HG02970 (cell line): ENCODE data around the gene TRAPPC5.

Experiments used
- ATAC-seq: cut with Tn5 transposase; IDR thresholded peaks from one replicate; pipeline ENCODE4 v1.9.1; 2021; ENCODE audit warnings: mild to moderate bottlenecking, moderate library complexity, moderate number of reproducible peaks; ENCODE audit not compliant: unreplicated experiment, low FRiP score

Gene TRAPPC5

GRCh38 chr19:7698583-7698982 lies 17.9 kb downstream of the TRAPPC5 start:
- no peak for ATAC-seq

- no peak for ATAC-seq
Observed at GRCh38 chr19:7699003-7699402, 18.4 kb downstream of the TRAPPC5 start.

DNA sequence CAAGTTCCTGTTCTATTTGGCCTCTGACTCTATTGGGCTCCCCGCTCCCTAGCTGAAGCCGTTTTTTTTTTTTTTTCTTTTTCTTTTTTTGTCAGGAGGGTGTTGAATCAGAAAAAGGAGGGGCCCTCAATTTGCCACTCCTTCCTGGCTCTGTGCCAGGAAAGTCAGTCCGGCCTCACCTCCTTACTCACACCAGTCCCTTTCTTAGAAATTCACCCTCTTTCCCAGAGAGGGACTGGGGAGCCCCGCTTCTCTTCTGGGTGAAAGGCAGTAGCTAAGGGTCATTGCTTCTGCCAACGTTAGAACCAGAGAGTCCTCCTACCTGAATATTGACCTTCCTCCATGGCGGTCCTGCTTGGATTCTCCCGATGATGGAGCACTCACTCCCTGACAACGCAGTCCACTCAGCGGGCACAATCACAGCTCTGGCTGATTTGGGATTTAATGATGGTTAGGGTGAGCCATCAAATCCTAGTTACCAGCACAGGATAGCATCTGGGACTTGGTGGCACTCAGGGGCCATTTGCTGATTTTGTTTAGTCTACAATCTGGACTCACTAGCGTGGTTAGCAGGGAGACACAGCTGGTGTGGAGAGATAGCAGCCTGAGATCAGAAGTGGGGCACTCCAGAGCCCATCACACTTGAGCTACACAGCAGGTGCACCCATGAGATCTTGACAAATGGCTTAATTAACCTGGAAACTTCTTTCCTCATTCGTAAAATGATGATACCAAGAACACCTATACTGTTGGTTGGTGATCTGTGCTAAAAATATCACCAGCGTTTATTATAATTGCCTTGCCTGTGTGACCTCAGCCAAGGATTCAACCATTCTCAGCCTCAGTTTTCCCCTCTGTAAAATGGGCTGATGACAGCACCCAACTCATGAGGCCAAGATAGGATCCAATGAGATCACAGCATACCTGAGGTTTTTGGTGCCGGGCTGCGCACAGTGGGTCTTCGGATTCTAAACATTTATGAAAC lies 19.1 kb downstream of the TRAPPC5 start:
- ATAC-seq, result no peak

- no peak for ATAC-seq
Observed at GRCh38 chr19:7701049-7701653, 20.5 kb downstream of the TRAPPC5 start.

DNA sequence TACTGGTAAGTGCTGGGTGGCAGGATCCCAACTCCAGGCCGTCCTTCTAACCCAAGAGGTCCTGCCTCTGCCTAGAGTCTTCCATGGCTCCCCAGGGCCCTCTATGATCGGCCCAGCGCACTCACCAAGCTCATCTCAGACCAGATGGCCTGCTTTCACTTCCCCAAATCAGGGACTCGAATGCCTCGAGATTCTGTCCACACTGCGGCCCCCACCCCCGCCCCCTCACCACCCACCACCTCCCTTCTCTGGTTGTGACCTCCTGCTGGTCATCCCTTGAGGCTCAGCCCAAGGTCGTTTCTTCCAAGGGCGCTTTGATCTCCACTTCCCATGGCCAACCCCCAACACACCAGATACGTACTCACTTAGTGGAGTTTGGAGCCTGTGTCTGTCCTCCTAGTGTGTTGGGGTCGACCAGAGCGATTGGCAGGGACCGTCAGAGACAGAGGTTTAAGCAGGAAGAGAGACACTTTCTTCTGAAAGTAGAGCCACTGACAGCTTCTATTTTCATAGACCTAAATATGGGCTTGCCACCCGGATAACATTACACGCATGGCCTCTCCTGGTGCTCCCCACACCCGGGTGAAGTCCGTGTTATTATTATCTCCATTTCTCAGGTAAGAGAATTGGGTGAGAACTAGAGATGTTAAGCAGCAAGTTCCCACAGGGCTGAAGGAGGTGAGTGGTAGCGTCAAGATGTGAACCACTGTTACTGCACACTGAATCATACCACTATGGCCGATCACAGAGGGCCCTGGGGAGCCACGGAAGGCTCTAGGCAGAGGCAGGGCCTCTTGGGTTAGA lies 21.2 kb downstream of the TRAPPC5 start, which contains the start of gene FCER2:
TSS of gene FCER2 (minus strand) at position 478 of the 804 bp plus-strand sequence. CDS start 2,371 bp downstream, outside the sequence.
- ATAC-seq, result peak; percentile 48

- no peak for ATAC-seq
Observed at GRCh38 chr19:7703332-7703731, 22.7 kb downstream of the TRAPPC5 start.

DNA sequence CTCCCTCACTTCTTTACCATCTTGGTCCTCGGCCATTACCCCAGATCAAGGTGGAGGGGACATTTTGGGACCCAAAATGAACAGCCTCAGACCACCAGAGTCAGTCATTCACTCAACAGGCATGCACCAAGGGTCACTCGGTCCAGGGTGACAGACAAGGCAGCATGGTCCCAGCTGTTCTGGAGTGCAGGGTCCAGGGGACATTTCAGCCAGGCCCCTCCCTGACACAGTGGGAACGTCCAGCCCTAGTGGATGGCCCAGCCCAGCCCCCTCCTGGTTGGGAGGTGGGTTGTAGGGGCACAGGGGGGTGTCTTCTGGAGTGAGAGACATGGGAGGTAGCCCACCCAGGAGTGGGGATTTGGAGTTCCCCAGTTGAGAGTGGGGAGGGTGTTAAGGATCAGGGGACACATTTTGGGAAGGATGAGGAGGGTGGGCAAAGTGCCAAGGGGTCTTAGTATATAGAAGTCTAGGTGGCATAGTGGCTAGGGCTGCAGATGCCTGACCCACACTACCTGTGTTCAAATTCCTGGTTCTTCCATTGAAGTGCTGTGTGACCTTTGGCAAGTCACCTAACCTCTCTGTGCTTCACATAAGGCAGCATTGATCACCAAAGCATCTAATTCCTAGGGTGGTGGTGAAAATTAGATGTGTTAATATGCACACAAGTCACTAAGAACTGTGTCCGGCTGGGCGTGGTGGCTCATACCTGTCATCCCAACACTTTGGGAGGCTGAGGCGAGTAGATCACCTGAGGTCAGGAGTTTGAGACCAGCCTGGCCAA lies 23.8 kb downstream of the TRAPPC5 start:
- no peak for ATAC-seq

DNA sequence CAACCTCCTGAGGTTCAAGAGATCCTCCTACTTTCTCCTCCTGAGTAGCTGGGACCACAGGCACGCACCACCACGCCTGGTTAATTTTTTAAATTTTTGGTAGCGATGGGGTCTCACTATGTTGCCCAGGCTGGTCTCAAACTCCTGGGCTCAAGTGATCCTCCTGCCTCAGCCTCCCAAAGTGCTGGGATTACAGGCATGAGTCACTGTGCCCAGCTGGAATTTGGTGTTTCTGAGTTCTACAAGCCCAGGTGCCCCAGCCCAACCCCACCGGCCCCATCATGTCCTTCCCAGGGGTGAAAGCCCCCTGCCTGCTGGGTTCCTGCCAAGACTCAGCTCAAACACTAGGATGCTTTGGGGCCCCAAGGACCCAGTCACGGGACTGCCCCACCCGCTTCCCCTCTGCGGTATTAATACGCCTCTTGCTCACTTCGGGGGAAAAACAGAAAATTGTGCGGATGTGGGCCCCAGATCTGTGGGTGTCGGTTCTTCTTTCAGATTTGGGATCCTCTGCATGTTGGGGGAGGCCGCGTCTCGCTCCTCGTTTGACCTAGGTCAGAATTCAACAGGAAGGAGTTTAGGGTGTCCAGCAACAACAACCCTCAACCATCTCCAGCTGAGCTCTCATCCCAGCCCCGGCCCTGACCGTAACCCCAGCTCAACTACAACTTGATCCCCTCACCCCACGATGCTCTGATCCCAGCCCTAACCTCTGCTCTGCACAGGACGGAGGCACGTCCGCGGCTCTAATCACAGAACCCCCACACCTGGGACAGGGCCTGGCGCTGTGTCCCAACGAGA lies 25.0 kb downstream of the TRAPPC5 start:
- ATAC-seq, result no peak

DNA sequence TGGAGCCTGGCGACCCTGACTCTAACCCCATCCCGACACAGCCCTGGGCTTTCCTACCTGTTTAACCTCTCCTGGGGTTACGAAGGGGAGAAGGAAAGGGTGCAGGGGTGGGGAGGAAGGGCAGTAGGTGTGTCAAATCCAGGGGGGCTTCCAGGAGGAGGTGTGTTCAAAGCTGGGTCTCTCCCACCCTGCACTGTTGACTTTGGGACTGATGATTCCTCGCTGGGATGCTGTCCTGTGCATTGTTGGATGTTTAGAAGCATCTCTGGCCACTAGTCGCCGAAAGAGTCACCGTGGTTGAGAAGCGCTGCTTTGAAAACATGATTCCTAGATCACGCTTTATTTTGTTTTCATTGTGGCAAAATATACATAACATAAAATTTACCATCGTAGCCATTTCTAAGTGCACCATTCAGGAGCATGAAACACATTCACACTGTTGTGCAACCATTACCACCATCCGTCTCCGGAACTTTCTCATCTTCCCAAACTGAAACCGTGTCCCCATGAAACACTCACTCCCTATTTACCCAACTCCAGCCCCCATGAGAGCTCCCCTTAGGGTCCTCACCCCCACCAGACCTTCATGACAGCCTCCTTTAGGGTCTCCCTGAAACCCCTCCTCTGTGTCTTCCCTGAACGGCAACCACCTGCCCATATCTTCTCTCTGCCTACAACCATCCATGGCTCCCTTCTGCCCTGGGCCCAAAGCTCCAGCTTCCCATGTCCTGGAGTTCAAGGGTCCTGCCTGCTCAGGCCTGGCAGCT lies 25.7 kb downstream of the TRAPPC5 start:
- ATAC-seq, result no peak

- no peak for ATAC-seq
Observed at GRCh38 chr19:7706955-7707456, 26.4 kb downstream of the TRAPPC5 start.

- no peak for ATAC-seq
Observed at GRCh38 chr19:7709932-7710460, 29.4 kb downstream of the TRAPPC5 start.

GRCh38 chr19:7710616-7711015 lies 30.0 kb downstream of the TRAPPC5 start:
- ATAC-seq, result no peak

GRCh38 chr19:7715671-7716070 lies 35.0 kb downstream of the TRAPPC5 start:
- ATAC-seq, result no peak

DNA sequence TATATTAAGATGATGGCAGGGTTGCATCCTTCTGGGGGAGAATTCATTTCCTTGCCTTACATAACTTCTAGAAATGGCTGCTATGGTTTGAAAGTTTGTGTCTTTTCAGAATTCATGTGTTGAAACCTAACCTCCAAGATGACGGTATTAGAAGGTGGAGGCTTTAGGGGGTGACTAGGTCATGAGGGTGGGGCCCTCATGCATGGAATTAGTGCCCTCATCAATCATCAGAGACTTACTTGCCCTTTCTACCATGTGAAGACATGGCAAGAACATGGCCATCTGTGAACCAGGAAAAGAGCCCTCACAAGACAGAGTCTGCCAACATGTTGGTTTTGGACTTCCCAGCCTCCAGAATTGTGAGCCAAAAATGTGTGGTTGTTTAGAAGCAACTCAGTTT lies 36.1 kb downstream of the TRAPPC5 start:
- ATAC-seq, result no peak

DNA sequence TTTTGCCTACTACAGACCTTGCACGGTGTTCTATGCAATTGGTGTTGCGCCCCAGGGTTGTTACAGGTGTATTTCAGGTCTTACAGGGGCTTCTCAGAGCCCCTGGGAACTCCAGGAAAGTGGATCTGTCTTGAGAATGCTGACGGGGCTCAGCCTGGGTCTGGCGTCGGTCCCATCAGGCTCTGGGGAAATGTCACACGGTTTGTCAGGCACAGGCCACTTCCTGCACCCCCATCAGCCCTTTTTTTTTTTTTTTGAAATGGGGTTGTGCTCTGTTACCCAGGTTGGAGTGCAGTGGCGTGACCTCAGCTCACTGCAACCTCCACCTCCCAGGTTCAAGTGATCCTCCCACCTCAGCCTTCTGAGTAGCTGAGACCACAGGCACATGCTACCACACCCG lies 38.0 kb downstream of the TRAPPC5 start:
- no peak for ATAC-seq

DNA sequence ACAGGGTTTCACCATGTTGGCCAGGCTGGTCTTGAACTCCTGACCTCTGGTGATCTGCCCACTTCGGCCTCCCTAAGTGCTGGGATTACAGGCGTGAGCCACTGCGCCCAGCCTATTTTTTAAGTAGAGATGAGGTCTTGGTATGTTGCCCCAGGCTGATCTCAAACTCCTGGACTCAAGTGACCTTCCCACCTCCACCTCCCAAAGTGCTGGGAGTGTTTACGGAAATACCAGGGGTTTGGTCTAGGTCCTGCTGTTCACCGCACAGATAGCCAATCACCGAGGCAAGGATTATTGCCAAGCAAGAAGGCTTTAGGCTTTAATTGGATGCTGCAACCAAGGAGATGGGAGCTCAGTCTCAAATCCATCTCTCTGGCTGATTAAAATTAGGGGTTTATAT lies 39.7 kb downstream of the TRAPPC5 start:
- ATAC-seq, result no peak

DNA sequence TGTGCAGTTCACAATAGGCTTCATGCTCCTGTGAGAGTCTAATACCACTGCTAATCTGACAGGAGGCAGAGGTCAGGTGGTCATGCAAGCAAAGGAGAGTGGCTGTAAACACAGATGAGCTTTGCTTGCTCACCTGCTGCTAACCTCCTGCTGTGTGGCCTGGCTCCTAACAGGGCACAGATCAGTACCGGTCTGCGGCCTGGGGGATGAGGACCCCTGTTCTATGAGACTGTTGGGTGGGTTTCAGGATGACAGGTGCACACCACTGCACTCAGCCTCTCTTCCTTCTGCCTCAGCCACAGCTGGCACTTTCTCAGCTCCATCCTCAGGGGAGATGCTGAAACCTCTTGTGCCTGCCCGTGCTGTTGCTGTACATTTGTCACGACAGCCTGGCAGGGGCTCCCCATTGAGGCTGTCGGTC lies 41.6 kb downstream of the TRAPPC5 start:
- ATAC-seq, result no peak

GRCh38 chr19:7725791-7726190 lies 45.2 kb downstream of the TRAPPC5 start:
- no peak for ATAC-seq
